ENCODE data around the gene CEP70.
"Not testable (repeated sequence)": the region's sequence is repeated elsewhere in the genome, so short reads cannot be mapped to it uniquely, and the experiment has no call there.

CEP70 gene

GRCh38 chr3:138498991-138499390 is 95.1 kb downstream of the CEP70 start:
- Histone ChIP-seq H3K9me3 (ENCODE audit: insufficient read depth, low read depth, low read length) (no peaks in the 10 kb centered on the region), H3K9ac (ENCODE audit: low read depth, low read length) (no peak overlapping the region), H3K27ac (ENCODE audit: low read length) (no peak overlapping the region), H3K36me3 (ENCODE audit: insufficient read depth, low read depth, low read length) (peaks cover 9% of the 10 kb centered on the region; the same call in 1 of the 2 replicates), H3K4me3 (ENCODE audit: low read length) (no peak overlapping the region), H3K27me3 (ENCODE audit: insufficient read depth, low read length) (no peaks in the 10 kb centered on the region), H3K4me1 (ENCODE audit: insufficient read depth, low read length) (peaks cover 11% of the 10 kb centered on the region; the same call in 1 of the 2 replicates)

- Histone ChIP-seq H3K27ac (ENCODE audit: low read length) (no peak overlapping the region), H3K36me3 (ENCODE audit: insufficient read depth, low read depth, low read length) (peaks cover 12% of the 10 kb centered on the region; the same call in 1 of the 2 replicates), H3K4me1 (ENCODE audit: insufficient read depth, low read length) (peaks cover 11% of the 10 kb centered on the region; the same call in 1 of the 2 replicates), H3K27me3 (ENCODE audit: insufficient read depth, low read length) (no peaks in the 10 kb centered on the region), H3K9ac (ENCODE audit: low read depth, low read length) (no peak overlapping the region), H3K9me3 (ENCODE audit: insufficient read depth, low read depth, low read length) (no peaks in the 10 kb centered on the region), H3K4me3 (ENCODE audit: low read length) (no peak overlapping the region)
Measured at GRCh38 chr3:138497851-138498250, 96.2 kb downstream of the CEP70 start.

GRCh38 chr3:138497021-138497420 is 97.0 kb downstream of the CEP70 start:
- Histone ChIP-seq H3K27ac (ENCODE audit: low read length) (no peak overlapping the region), H3K27me3 (ENCODE audit: insufficient read depth, low read length) (no peaks in the 10 kb centered on the region), H3K36me3 (ENCODE audit: insufficient read depth, low read depth, low read length) (peaks cover 12% of the 10 kb centered on the region; the same call in 1 of the 2 replicates), H3K4me1 (ENCODE audit: insufficient read depth, low read length) (peaks cover 11% of the 10 kb centered on the region; the same call in 1 of the 2 replicates), H3K9ac (ENCODE audit: low read depth, low read length) (no peak overlapping the region), H3K9me3 (ENCODE audit: insufficient read depth, low read depth, low read length) (no peaks in the 10 kb centered on the region), H3K4me3 (ENCODE audit: low read length) (no peak overlapping the region)

GRCh38 chr3:138496436-138496835 is 97.6 kb downstream of the CEP70 start:
- H3K9ac ChIP-seq (ENCODE audit: low read depth, low read length): no peak overlapping the region
- H3K9me3 ChIP-seq (ENCODE audit: insufficient read depth, low read depth, low read length): no peaks in the 10 kb centered on the region; the same call in 1 of the 2 replicates
- H3K27ac ChIP-seq (ENCODE audit: low read length): no peak overlapping the region
- peaks cover 11% of the 10 kb centered on the region; the same call in 1 of the 2 replicates for H3K4me1 ChIP-seq (ENCODE audit: insufficient read depth, low read length)
- no peak overlapping the region for H3K4me3 ChIP-seq (ENCODE audit: low read length)
- H3K36me3 ChIP-seq (ENCODE audit: insufficient read depth, low read depth, low read length): peaks cover 12% of the 10 kb centered on the region; the same call in 1 of the 2 replicates
- no peaks in the 10 kb centered on the region for H3K27me3 ChIP-seq (ENCODE audit: insufficient read depth, low read length)

GRCh38 chr3:138495638-138496037 is 98.4 kb downstream of the CEP70 start:
- not testable (repeated sequence) for H3K9ac ChIP-seq (ENCODE audit: low read depth, low read length); H3K27ac ChIP-seq (ENCODE audit: low read length); H3K27me3 ChIP-seq (ENCODE audit: insufficient read depth, low read length); H3K9me3 ChIP-seq (ENCODE audit: insufficient read depth, low read depth, low read length); H3K4me3 ChIP-seq (ENCODE audit: low read length)
- Histone ChIP-seq H3K36me3 (ENCODE audit: insufficient read depth, low read depth, low read length) (peaks cover 12% of the 10 kb centered on the region; the same call in 1 of the 2 replicates), H3K4me1 (ENCODE audit: insufficient read depth, low read length) (peaks cover 11% of the 10 kb centered on the region; the same call in 1 of the 2 replicates)

GRCh38 chr3:138494607-138494929 is 99.5 kb downstream of the CEP70 start:
- H3K27ac ChIP-seq (ENCODE audit: low read length): no peak overlapping the region
- no peak overlapping the region for H3K4me3 ChIP-seq (ENCODE audit: low read length)
- H3K36me3 ChIP-seq (ENCODE audit: insufficient read depth, low read depth, low read length): peaks cover 7% of the 10 kb centered on the region; the same call in 1 of the 2 replicates
- H3K9me3 ChIP-seq (ENCODE audit: insufficient read depth, low read depth, low read length): no peaks in the 10 kb centered on the region; the same call in 1 of the 2 replicates
- no peak overlapping the region for H3K9ac ChIP-seq (ENCODE audit: low read depth, low read length)
- no peaks in the 10 kb centered on the region for H3K27me3 ChIP-seq (ENCODE audit: insufficient read depth, low read length)
- H3K4me1 ChIP-seq (ENCODE audit: insufficient read depth, low read length): peaks cover 11% of the 10 kb centered on the region; the same call in 1 of the 2 replicates

- Histone ChIP-seq H3K4me3 (ENCODE audit: low read length) (no peak overlapping the region), H3K9ac (ENCODE audit: low read depth, low read length) (no peak overlapping the region), H3K9me3 (ENCODE audit: insufficient read depth, low read depth, low read length) (peaks cover 4% of the 10 kb centered on the region), H3K27ac (ENCODE audit: low read length) (no peak overlapping the region), H3K27me3 (ENCODE audit: insufficient read depth, low read length) (no peaks in the 10 kb centered on the region), H3K4me1 (ENCODE audit: insufficient read depth, low read length) (peaks cover 11% of the 10 kb centered on the region; the same call in 1 of the 2 replicates), H3K36me3 (ENCODE audit: insufficient read depth, low read depth, low read length) (peaks cover 4% of the 10 kb centered on the region; the same call in 1 of the 2 replicates)
Measured at GRCh38 chr3:138493804-138494606, 100.1 kb downstream of the CEP70 start.

GRCh38 chr3:138492980-138493675 is 100.9 kb downstream of the CEP70 start:
- Histone ChIP-seq H3K27ac (ENCODE audit: low read length) (no peak overlapping the region), H3K9me3 (ENCODE audit: insufficient read depth, low read depth, low read length) (peaks cover 8% of the 10 kb centered on the region), H3K9ac (ENCODE audit: low read depth, low read length) (no peak overlapping the region), H3K4me3 (ENCODE audit: low read length) (no peak overlapping the region), H3K27me3 (ENCODE audit: insufficient read depth, low read length) (no peaks in the 10 kb centered on the region), H3K36me3 (ENCODE audit: insufficient read depth, low read depth, low read length) (peaks cover 4% of the 10 kb centered on the region; the same call in 1 of the 2 replicates), H3K4me1 (ENCODE audit: insufficient read depth, low read length) (peaks cover 11% of the 10 kb centered on the region; the same call in 1 of the 2 replicates)

GRCh38 chr3:138491971-138492370 is 102.1 kb downstream of the CEP70 start:
- no peaks in the 10 kb centered on the region for H3K27me3 ChIP-seq (ENCODE audit: insufficient read depth, low read length)
- peaks cover 10% of the 10 kb centered on the region; the same call in 1 of the 2 replicates for H3K4me1 ChIP-seq (ENCODE audit: insufficient read depth, low read length)
- peaks cover 4% of the 10 kb centered on the region; the same call in 1 of the 2 replicates for H3K36me3 ChIP-seq (ENCODE audit: insufficient read depth, low read depth, low read length)
- peaks cover 19% of the 10 kb centered on the region for H3K9me3 ChIP-seq (ENCODE audit: insufficient read depth, low read depth, low read length)
- no peak overlapping the region for H3K9ac ChIP-seq (ENCODE audit: low read depth, low read length)
- H3K4me3 ChIP-seq (ENCODE audit: low read length): no peak overlapping the region
- H3K27ac ChIP-seq (ENCODE audit: low read length): no peak overlapping the region

- not testable (repeated sequence) for H3K27ac ChIP-seq (ENCODE audit: low read length); H3K4me1 ChIP-seq (ENCODE audit: insufficient read depth, low read length); H3K27me3 ChIP-seq (ENCODE audit: insufficient read depth, low read length); H3K9ac ChIP-seq (ENCODE audit: low read depth, low read length); H3K36me3 ChIP-seq (ENCODE audit: insufficient read depth, low read depth, low read length); H3K4me3 ChIP-seq (ENCODE audit: low read length)
- peaks cover 31% of the 10 kb centered on the region for H3K9me3 ChIP-seq (ENCODE audit: insufficient read depth, low read depth, low read length)
Measured at GRCh38 chr3:138486580-138486979, 107.5 kb downstream of the CEP70 start.

GRCh38 chr3:138484672-138485071 is 109.4 kb downstream of the CEP70 start:
- not testable (repeated sequence) for H3K4me3 ChIP-seq (ENCODE audit: low read length); H3K36me3 ChIP-seq (ENCODE audit: insufficient read depth, low read depth, low read length); H3K27ac ChIP-seq (ENCODE audit: low read length); H3K4me1 ChIP-seq (ENCODE audit: insufficient read depth, low read length); H3K27me3 ChIP-seq (ENCODE audit: insufficient read depth, low read length); H3K9ac ChIP-seq (ENCODE audit: low read depth, low read length)
- peaks cover 31% of the 10 kb centered on the region for H3K9me3 ChIP-seq (ENCODE audit: insufficient read depth, low read depth, low read length)
